ENCODE results near the gene ACTC1.

The ACTC1 gene

DNA sequence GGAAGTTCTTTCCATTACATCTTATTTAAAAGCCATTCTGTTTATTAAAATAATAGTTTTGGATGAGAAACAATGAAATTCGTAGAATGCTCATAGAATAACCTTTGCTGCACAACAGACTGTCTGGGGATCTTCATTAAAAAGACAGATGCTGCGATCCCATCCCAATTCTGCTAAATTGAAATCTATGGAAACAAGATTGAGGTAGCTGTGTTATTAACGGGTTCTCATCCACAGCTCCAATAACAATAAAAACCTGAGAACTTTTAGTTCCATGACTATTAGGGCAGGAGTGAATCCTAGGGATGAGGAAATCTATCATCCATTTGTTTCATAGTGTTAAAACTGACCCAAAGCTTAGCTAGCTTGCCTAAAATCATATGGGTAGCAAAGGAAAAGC lies 38.1 kb downstream of the ACTC1 start:
- Histone ChIP-seq H3K4me1 (ENCODE audit: insufficient read depth, low read length) (peaks cover 4% of the 10 kb centered on the region), H3K27me3 (ENCODE audit: insufficient read depth, low read length) (peaks cover 66% of the 10 kb centered on the region), H3K27ac (ENCODE audit: low read depth, low read length) (no peak overlapping the region), H3K9ac (ENCODE audit: low read depth, low read length) (no peak overlapping the region), H3K9me3 (ENCODE audit: insufficient read depth, low read depth, low read length) (no peaks in the 10 kb centered on the region), H3K4me3 (ENCODE audit: low read length) (no peak overlapping the region), H3K36me3 (ENCODE audit: insufficient read depth, low read length) (no peaks in the 10 kb centered on the region)
- 86% methylated on average over 1 of the region's 3 CpGs for WGBS

DNA sequence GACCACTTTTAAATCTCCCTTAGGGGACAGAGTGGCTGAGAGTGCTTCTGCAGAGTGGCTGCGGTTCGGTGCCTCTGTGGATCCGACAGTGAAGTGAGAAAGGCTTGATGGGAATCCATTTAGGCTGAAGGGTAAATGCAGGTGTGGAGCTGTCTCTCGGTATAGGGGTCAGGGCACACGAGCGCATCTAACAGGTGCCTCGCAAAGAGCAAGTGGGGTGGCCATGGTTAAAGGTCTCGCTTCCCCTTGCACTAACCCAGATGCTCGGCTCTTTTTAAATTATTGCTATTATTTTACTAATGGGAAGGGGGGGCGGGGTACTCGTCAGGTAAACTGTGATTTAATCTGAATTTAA lies 40.0 kb downstream of the ACTC1 start:
- H3K27ac ChIP-seq (ENCODE audit: low read depth, low read length): no peak overlapping the region
- H3K27me3 ChIP-seq (ENCODE audit: insufficient read depth, low read length): peaks cover 74% of the 10 kb centered on the region
- peaks cover 4% of the 10 kb centered on the region for H3K4me1 ChIP-seq (ENCODE audit: insufficient read depth, low read length)
- peak overlapping the region; percentile 65 for H3K4me3 ChIP-seq (ENCODE audit: low read length)
- no peak overlapping the region for H3K9ac ChIP-seq (ENCODE audit: low read depth, low read length)
- no peaks in the 10 kb centered on the region for H3K9me3 ChIP-seq (ENCODE audit: insufficient read depth, low read depth, low read length)
- WGBS: 14% methylated on average over 9 of the region's 11 CpGs
- H3K36me3 ChIP-seq (ENCODE audit: insufficient read depth, low read length): no peaks in the 10 kb centered on the region

DNA sequence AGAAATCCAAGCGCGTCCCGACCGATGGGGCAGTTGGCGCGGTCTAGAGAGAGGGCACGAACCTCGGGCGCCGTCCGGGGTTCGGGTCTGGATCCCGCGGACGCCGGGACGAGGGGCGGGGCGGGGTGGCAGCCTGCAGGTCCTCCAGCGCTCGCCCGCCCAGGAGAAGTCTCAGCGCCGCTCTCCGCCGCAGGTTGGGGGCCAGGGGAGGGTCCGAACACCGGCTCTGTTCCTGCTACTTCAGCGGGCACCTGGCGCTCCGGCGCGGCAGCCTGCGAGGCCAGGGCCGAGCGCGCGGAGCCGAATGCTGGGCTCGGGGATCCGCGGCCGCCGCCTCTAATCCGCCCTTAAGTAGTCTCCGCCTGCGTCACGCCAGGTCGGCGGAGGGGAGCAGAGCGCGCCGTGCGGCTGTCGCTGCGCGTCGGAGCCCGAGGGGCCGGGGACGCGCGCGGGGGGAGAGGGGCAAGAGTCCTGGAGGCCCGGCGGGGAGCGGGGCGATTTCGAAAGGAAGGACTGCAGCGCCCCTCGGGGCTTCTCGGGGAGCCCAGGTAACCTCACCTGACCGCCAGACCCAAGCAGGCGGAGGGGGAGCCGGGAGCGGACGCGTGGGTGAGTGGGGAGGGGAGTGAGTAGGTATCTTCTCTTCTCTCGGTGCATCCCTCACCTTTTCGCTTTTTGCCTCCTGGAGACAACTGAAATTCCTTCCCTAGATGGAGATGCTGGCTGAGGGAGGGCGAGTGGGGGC lies 40.5 kb downstream of the ACTC1 start, which contains the start of gene GJD2:
TSS of gene GJD2 (minus strand) at position 325 of the 745 bp plus-strand sequence. CDS start 510 bp downstream, outside the sequence.
- no peaks in the 10 kb centered on the region for H3K36me3 ChIP-seq (ENCODE audit: insufficient read depth, low read length)
- H3K4me1 ChIP-seq (ENCODE audit: insufficient read depth, low read length): peaks cover 3% of the 10 kb centered on the region
- peak within 1 kb of the TSS; percentile 65 for H3K4me3 ChIP-seq (ENCODE audit: low read length)
- H3K27me3 ChIP-seq (ENCODE audit: insufficient read depth, low read length): peaks cover 71% of the 10 kb centered on the region
- no peaks in the 10 kb centered on the region for H3K9me3 ChIP-seq (ENCODE audit: insufficient read depth, low read depth, low read length)
- no peak within 1 kb of the TSS for H3K9ac ChIP-seq (ENCODE audit: low read depth, low read length)
- H3K27ac ChIP-seq (ENCODE audit: low read depth, low read length): no peak within 1 kb of the TSS
- under 1% methylated on average over 79 of the region's 81 CpGs for WGBS

DNA sequence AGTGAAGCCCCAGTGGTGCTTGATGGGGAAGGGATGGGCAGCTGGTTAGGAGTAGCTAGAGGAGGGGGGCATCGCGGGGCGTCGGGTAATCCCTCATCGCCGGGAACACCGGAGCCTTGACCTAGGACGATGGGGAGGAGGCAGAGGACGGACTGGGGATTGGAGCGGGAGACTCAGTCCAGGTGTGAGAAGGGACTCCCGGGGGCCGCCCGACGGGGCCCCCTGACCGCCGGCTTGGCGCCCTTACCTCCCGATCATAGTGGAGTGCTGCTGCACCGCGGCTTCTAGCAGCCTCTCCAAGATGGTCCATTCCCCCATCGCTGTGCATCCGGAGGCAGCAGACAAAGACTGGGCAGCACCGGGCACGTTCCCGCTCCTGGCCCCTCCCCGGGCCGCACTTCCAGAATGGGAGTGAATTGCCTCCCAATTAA lies 41.2 kb downstream of the ACTC1 start:
- H3K4me3 ChIP-seq (ENCODE audit: low read length): peak overlapping the region; percentile 65
- H3K4me1 ChIP-seq (ENCODE audit: insufficient read depth, low read length): no peaks in the 10 kb centered on the region
- no peak overlapping the region for H3K27ac ChIP-seq (ENCODE audit: low read depth, low read length)
- no peak overlapping the region for H3K9ac ChIP-seq (ENCODE audit: low read depth, low read length)
- WGBS: 6% methylated on average over 27 of the region's 27 CpGs
- H3K27me3 ChIP-seq (ENCODE audit: insufficient read depth, low read length): peaks cover 77% of the 10 kb centered on the region
- no peaks in the 10 kb centered on the region for H3K9me3 ChIP-seq (ENCODE audit: insufficient read depth, low read depth, low read length)
- no peaks in the 10 kb centered on the region for H3K36me3 ChIP-seq (ENCODE audit: insufficient read depth, low read length)

DNA sequence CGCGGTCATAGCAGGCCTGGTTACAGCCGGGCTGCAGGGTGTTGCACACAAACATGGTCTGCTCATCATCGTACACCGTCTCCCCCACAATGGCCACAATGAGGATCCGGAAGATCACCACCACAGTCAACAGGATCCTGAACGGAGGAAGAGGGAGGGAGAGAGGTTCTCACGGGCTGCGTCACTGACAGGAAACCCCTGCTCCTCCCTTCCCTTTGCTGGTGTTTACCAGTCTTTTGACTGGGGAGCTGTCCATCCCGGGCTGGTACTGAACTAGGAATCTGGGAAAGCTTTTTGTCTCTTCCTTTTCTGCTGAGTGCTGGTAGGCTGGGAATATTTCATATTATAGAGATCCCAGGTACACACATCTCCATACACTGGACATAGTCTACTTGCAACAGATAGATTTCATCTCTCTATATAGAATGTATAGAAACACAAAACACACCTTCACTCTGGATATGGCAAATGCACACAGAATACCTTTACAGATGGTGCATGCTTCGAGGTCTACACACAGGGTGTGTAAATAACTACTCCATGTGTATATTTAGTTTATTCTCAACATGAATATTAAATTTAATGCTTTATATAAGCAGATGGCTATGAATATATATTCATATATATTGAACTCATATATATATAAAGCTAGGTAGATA lies 42.0 kb downstream of the ACTC1 start:
- peak overlapping the region; percentile 25; the same call in 1 of the 2 replicates for H3K4me3 ChIP-seq (ENCODE audit: low read length)
- no peak overlapping the region for H3K27ac ChIP-seq (ENCODE audit: low read depth, low read length)
- H3K36me3 ChIP-seq (ENCODE audit: insufficient read depth, low read length): no peaks in the 10 kb centered on the region
- WGBS: 40% methylated on average over 9 of the region's 11 CpGs
- peaks cover 72% of the 10 kb centered on the region for H3K27me3 ChIP-seq (ENCODE audit: insufficient read depth, low read length)
- no peak overlapping the region for H3K9ac ChIP-seq (ENCODE audit: low read depth, low read length)
- no peaks in the 10 kb centered on the region for H3K4me1 ChIP-seq (ENCODE audit: insufficient read depth, low read length)
- H3K9me3 ChIP-seq (ENCODE audit: insufficient read depth, low read depth, low read length): no peaks in the 10 kb centered on the region

DNA sequence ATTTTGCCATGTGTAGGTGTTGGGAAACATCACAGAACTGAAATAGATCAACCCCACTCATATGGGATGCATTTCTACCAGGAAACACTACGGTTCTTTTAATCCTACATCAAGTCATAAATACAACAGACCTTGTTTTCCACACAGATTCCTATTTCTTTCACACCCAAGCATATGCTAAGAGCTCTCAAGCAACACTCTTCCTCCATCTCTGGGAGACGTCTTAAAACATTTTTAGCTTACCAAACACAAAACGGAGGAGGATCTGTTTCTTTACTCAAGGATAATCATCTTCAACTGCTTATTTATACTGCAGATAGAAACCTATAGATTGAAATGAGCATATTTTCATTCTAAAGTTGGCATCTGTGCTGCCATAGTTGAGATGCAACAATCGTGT lies 45.7 kb downstream of the ACTC1 start:
- Histone ChIP-seq H3K9me3 (ENCODE audit: insufficient read depth, low read depth, low read length) (no peaks in the 10 kb centered on the region), H3K27ac (ENCODE audit: low read depth, low read length) (no peak overlapping the region), H3K4me1 (ENCODE audit: insufficient read depth, low read length) (no peaks in the 10 kb centered on the region), H3K27me3 (ENCODE audit: insufficient read depth, low read length) (peaks cover 35% of the 10 kb centered on the region), H3K4me3 (ENCODE audit: low read length) (no peak overlapping the region), H3K9ac (ENCODE audit: low read depth, low read length) (no peak overlapping the region), H3K36me3 (ENCODE audit: insufficient read depth, low read length) (no peaks in the 10 kb centered on the region)
- 83% methylated on average over 4 of the region's 4 CpGs for WGBS
